GM03348 (cell line): ENCODE results near the gene SLIT1.

ENCODE experiments used
- DNase-seq: peaks from one replicate; pipeline ENCODE4 v3.0.0; 2012; ENCODE audit warnings: low spot score

The SLIT1 gene

GRCh38 chr10:97185326-97186058, at the start of gene SLIT1:
SLIT1 (minus strand) TSS chr10:97185959; CDS start chr10:97185674, 285 bp downstream.
- no peak for DNase-seq

GRCh38 chr10:97235353-97235752, 49.6 kb upstream of the SLIT1 start:
- no peak for DNase-seq

GRCh38 chr10:97234400-97234799, 48.6 kb upstream of the SLIT1 start:
- DNase-seq, result peak; percentile 66

GRCh38 chr10:97230146-97230545, 44.4 kb upstream of the SLIT1 start:
- DNase-seq, result peak; percentile 7

GRCh38 chr10:97229322-97230015, 43.7 kb upstream of the SLIT1 start:
- no peak for DNase-seq

- DNase-seq, result no peak
Measured at GRCh38 chr10:97228775-97229157, 43.0 kb upstream of the SLIT1 start.

- DNase-seq, result no peak
Measured at GRCh38 chr10:97228130-97228774, 42.5 kb upstream of the SLIT1 start.

- DNase-seq, result no peak
Measured at GRCh38 chr10:97226398-97226797, 40.6 kb upstream of the SLIT1 start.

- DNase-seq, result peak; percentile 11
Measured at GRCh38 chr10:97224483-97225435, 39.0 kb upstream of the SLIT1 start.

- DNase-seq, result no peak
Measured at GRCh38 chr10:97222326-97222961, 36.7 kb upstream of the SLIT1 start.

- DNase-seq, result no peak
Measured at GRCh38 chr10:97220355-97220754, 34.6 kb upstream of the SLIT1 start.

GRCh38 chr10:97217299-97217698, 31.5 kb upstream of the SLIT1 start:
- no peak for DNase-seq

GRCh38 chr10:97215619-97216260, 30.0 kb upstream of the SLIT1 start:
- DNase-seq, result no peak

- DNase-seq, result no peak
Measured at GRCh38 chr10:97213431-97213830, 27.7 kb upstream of the SLIT1 start.

- DNase-seq, result no peak
Measured at GRCh38 chr10:97211229-97211628, 25.5 kb upstream of the SLIT1 start.

GRCh38 chr10:97210543-97210960, 24.8 kb upstream of the SLIT1 start:
- DNase-seq, result peak; percentile 84

GRCh38 chr10:97207756-97208346, 22.1 kb upstream of the SLIT1 start:
- no peak for DNase-seq

GRCh38 chr10:97207131-97207530, 21.4 kb upstream of the SLIT1 start:
- no peak for DNase-seq

- no peak for DNase-seq
Measured at GRCh38 chr10:97204826-97205679, 19.3 kb upstream of the SLIT1 start.

- DNase-seq, result no peak
Measured at GRCh38 chr10:97203220-97203619, 17.5 kb upstream of the SLIT1 start.
